ENCODE results near the gene AGO1. TPM values are rescaled to one million over a fixed set of nuclear protein-coding genes. Genes with fewer than 3 reads are reported as not detected.
"Not testable (repeated sequence)": the region's sequence is repeated elsewhere in the genome, so short reads cannot be mapped to it uniquely, and the experiment has no call there.

AGO1 gene
- total and polyA plus RNA-seq, 2 of the 8 experiments (the other 6 are each of a cell fraction or from before 2014, with no cell fraction given) = 15.1 to 73.7 TPM

DNA sequence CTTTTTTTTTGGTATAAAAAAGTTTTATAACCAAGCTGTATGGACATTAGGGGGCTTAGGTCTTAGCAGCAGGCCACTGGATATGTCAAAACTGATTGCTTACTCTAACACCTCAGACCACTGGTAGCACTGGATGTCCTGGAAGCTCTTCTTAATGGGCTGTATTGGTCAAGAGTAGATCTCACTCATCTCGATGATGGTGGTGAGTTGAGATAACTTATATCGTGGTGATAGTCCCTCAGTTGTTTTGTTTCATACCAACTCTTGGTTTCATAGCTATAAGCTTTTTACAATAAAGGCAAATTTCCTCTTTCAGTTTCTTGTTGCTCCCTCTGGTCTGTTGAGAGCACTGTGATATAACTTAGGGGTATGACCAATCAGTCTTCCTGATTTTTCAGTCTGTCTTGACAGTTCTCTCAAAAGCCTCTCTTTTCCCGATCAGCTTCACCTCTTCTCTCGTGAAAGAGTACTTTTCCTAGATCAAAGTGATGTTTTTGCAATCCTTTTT lies 9.7 kb upstream of the AGO1 start (continued):
- TF ChIP-seq FOSL1 (IDR thresholded peaks at IDR 0.05; ENCODE audit: insufficient read depth, low read depth, low read length) (no peak), SRF (IDR thresholded peaks at IDR 0.05; ENCODE audit: low read depth, low read length) (no peak), POLR2AphosphoS5 (IDR thresholded peaks at IDR 0.05; ENCODE audit: low read depth, low read length) (no peak)

DNA sequence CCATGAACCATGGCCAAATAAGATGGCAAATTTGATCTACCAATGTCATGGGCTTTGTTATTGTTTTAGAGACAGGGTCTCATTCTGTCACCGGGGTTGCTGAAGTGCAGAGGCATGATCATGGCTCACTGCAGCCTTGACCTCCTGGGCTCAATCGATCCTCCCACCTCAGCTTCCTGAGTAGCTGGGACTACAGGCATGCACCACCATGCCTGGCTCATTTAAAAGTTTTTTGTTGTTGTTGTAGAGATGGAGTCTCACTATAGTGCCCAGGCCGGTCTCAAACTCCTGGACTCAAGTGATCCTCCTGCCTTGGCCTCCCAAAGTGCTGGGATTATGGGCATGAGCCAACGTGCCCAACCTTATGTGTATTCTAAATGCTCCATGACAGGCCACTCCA lies 8.9 kb upstream of the AGO1 start:
- not testable (repeated sequence) for H2BK20ac ChIP-seq (ENCODE audit: low read length); H2BK5ac ChIP-seq (ENCODE audit: low read depth, low read length); H3K4ac ChIP-seq (replicated peaks; ENCODE audit: insufficient read length, low read depth, low read length); H3K56ac ChIP-seq (replicated peaks; ENCODE audit: insufficient read length, low read depth, low read length); H2AFZ ChIP-seq (ENCODE audit: low read length); H4K5ac ChIP-seq (ENCODE audit: insufficient read length, low read depth, low read length); H3K27me3 ChIP-seq (replicated peaks in 1 of 4; ENCODE audit: control insufficient read depth in 3 of 4, extremely low read depth in 1 of 4, insufficient read depth in 3 of 4, low read length in 3 of 4); H4K20me1 ChIP-seq (replicated peaks in 1 of 2; ENCODE audit: control insufficient read depth in 1 of 2, insufficient read depth in 2 of 2, low read length in 2 of 2); H2BK15ac ChIP-seq (ENCODE audit: low read length); H3K9me3 ChIP-seq (ENCODE audit: insufficient read depth in 2 of 2, low read depth in 1 of 2, low read length in 1 of 2); DNase-seq (ENCODE audit: low read depth in 1 of 2, low spot score in 2 of 2); H3K36me3 ChIP-seq (ENCODE audit: control insufficient read depth in 2 of 4, insufficient read depth in 4 of 4, low read length in 3 of 4); H2AK5ac ChIP-seq (ENCODE audit: low read depth, low read length); H3K79me2 ChIP-seq (ENCODE audit: control insufficient read depth in 1 of 2, insufficient read depth in 2 of 2, low read length in 2 of 2); H3K4me2 ChIP-seq (ENCODE audit: insufficient read depth in 1 of 2, low read depth in 2 of 2, low read length in 2 of 2); H4K91ac ChIP-seq (replicated peaks; ENCODE audit: insufficient read length, low read length); H3K27ac ChIP-seq (ENCODE audit: low read depth, low read length); H2BK12ac ChIP-seq (ENCODE audit: low read depth, low read length); H3K23ac ChIP-seq (ENCODE audit: insufficient read length); H3K79me1 ChIP-seq (ENCODE audit: low read depth, low read length); H4K8ac ChIP-seq (ENCODE audit: extremely low read depth, insufficient read depth, low read length); H2BK120ac ChIP-seq (replicated peaks; ENCODE audit: low read depth, low read length); FAIRE-seq; H3K14ac ChIP-seq (ENCODE audit: insufficient read length); H3K18ac ChIP-seq (ENCODE audit: extremely low read depth, low read length); H3K4me3 ChIP-seq (ENCODE audit: extremely low read depth in 1 of 4, insufficient read depth in 2 of 4, low read depth in 3 of 4, low read length in 4 of 4); H3K4me1 ChIP-seq (replicated peaks in 1 of 4; ENCODE audit: control insufficient read depth in 3 of 4, insufficient read depth in 4 of 4, low read length in 3 of 4); H3K23me2 ChIP-seq (ENCODE audit: low read depth, low read length); H3K9ac ChIP-seq (replicated peaks in 1 of 4; ENCODE audit: extremely low read depth in 1 of 4, low read depth in 3 of 4, low read length in 3 of 4)
- WGBS, 2 experiments (ENCODE audit: extremely low coverage in 1 of 2, insufficient coverage in 1 of 2, insufficient read length in 1 of 2, insufficient replicate concordance in 2 of 2, low coverage in 1 of 2, low lambda C conversion rate in 2 of 2, missing lambda C conversion rate in 1 of 2) = 90% methylated on average over 4 of the region's 4 CpGs; no CpG with 5 or more reads in 1 of the 2 experiments
- ChIA-PET POLR2A (ENCODE audit: partially characterized antibody) (interaction anchor here (2.0 kb wide), 1 partner anchor 11 kb away, joined by 5 read pairs; no protein-coding TSS in a partner anchor), CTCF (ENCODE audit: partially characterized antibody) (interaction anchor here (2.2 kb wide), 1 partner anchor 8 kb away, joined by 14 read pairs; the partner anchor contains the start of gene AGO1)
